ENCODE results near the gene SSBP2.

The SSBP2 gene

GRCh38 chr5:81787474-81788242 lies 36.8 kb upstream of the SSBP2 start:
- DNase-seq (ENCODE audit: low read depth), result peak; percentile 87
- TF ChIP-seq, protein P1, sequence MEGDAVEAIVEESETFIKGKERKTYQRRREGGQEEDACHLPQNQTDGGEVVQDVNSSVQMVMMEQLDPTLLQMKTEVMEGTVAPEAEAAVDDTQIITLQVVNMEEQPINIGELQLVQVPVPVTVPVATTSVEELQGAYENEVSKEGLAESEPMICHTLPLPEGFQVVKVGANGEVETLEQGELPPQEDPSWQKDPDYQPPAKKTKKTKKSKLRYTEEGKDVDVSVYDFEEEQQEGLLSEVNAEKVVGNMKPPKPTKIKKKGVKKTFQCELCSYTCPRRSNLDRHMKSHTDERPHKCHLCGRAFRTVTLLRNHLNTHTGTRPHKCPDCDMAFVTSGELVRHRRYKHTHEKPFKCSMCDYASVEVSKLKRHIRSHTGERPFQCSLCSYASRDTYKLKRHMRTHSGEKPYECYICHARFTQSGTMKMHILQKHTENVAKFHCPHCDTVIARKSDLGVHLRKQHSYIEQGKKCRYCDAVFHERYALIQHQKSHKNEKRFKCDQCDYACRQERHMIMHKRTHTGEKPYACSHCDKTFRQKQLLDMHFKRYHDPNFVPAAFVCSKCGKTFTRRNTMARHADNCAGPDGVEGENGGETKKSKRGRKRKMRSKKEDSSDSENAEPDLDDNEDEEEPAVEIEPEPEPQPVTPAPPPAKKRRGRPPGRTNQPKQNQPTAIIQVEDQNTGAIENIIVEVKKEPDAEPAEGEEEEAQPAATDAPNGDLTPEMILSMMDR (conservative IDR thresholded peaks at IDR 0.05; ENCODE audit: control insufficient read depth, insufficient read depth, low read depth, low read length), result no peak
- no peak overlapping the region for H3K4me3 ChIP-seq (ENCODE audit: control insufficient read depth, low read depth, low read length)

GRCh38 chr5:81786991-81787390 lies 36.1 kb upstream of the SSBP2 start:
- H3K4me3 ChIP-seq (ENCODE audit: control insufficient read depth, low read depth, low read length), result no peak overlapping the region
- DNase-seq (ENCODE audit: low read depth), result no peak
- TF ChIP-seq, protein P1 (conservative IDR thresholded peaks at IDR 0.05; ENCODE audit: control insufficient read depth, insufficient read depth, low read depth, low read length), result no peak

- TF ChIP-seq, protein P1 (conservative IDR thresholded peaks at IDR 0.05; ENCODE audit: control insufficient read depth, insufficient read depth, low read depth, low read length), result no peak
- no peak overlapping the region for H3K4me3 ChIP-seq (ENCODE audit: control insufficient read depth, low read depth, low read length)
- no peak for DNase-seq (ENCODE audit: low read depth)
These were observed 35.6 kb upstream of the SSBP2 start for GRCh38 chr5:81786496-81786895.

DNA sequence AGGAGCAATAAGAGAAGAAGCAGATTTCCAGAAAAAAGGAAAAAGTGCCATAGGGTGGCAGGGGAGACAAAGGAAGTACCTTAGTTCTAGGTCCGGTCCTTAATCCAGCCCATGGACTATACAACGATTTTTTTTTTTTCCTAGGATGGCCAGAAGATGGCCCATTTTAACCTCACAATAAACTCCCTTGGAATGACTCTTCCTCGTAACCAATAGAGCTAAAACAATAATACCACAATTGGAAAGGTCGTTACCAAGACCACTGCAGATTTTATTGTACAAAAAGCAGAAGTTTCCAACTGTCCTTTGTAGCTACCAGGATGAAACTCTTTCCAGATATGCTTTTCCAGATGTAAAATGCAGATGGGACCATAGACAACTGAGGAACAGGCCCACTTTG lies 34.4 kb upstream of the SSBP2 start:
- no peak for DNase-seq (ENCODE audit: low read depth)
- TF ChIP-seq, protein P1 (conservative IDR thresholded peaks at IDR 0.05; ENCODE audit: control insufficient read depth, insufficient read depth, low read depth, low read length), result no peak
- H3K4me3 ChIP-seq (ENCODE audit: control insufficient read depth, low read depth, low read length), result no peak overlapping the region

- TF ChIP-seq, protein P1 (conservative IDR thresholded peaks at IDR 0.05; ENCODE audit: control insufficient read depth, insufficient read depth, low read depth, low read length), result no peak
- H3K4me3 ChIP-seq (ENCODE audit: control insufficient read depth, low read depth, low read length), result no peak overlapping the region
- DNase-seq (ENCODE audit: low read depth), result no peak
These were observed 32.5 kb upstream of the SSBP2 start for GRCh38 chr5:81783401-81783800.

DNA sequence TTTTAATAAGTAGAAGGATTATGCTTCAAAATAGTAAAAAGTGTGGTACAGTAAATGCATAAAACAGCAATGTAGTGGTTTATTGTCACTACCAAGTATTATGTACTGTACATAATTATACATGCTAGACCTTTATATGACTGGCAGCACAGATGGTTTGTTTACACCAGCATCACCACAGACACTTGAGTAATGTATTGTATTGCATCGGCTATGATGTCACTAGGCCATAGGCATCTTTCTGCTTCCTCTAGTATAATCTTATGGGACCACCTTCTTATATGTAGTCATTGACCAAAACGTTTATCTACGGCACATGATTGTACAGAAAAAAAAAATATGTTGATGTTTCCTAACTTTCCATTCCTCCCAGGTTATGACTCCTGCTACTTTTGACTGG lies 31.9 kb upstream of the SSBP2 start:
- DNase-seq (ENCODE audit: low read depth), result peak; percentile 70
- TF ChIP-seq, protein P1 (conservative IDR thresholded peaks at IDR 0.05; ENCODE audit: control insufficient read depth, insufficient read depth, low read depth, low read length), result no peak
- no peak overlapping the region for H3K4me3 ChIP-seq (ENCODE audit: control insufficient read depth, low read depth, low read length)
